ENCODE results near the gene RTN4R.

The RTN4R gene

GRCh38 chr22:20233351-20234313 is 34.5 kb downstream of the RTN4R start:
- no peak for DNase-seq (ENCODE audit: low read depth, low spot score)
- no peak overlapping the region for H3K27ac ChIP-seq

- DNase-seq (ENCODE audit: low read depth, low spot score), result no peak
- no peak overlapping the region for H3K27ac ChIP-seq
Observed at GRCh38 chr22:20232781-20233180, 35.3 kb downstream of the RTN4R start.

- DNase-seq (ENCODE audit: low read depth, low spot score), result no peak
Observed at GRCh38 chr22:20232237-20232598, 35.9 kb downstream of the RTN4R start.

GRCh38 chr22:20231514-20232236 is 36.4 kb downstream of the RTN4R start:
- no peak for DNase-seq (ENCODE audit: low read depth, low spot score)
- no peak overlapping the region for H3K27ac ChIP-seq

More at GRCh38 chr22:20232237-20232598, 35.9 kb downstream of the RTN4R start:
- H3K27ac ChIP-seq, result no peak overlapping the region

DNA sequence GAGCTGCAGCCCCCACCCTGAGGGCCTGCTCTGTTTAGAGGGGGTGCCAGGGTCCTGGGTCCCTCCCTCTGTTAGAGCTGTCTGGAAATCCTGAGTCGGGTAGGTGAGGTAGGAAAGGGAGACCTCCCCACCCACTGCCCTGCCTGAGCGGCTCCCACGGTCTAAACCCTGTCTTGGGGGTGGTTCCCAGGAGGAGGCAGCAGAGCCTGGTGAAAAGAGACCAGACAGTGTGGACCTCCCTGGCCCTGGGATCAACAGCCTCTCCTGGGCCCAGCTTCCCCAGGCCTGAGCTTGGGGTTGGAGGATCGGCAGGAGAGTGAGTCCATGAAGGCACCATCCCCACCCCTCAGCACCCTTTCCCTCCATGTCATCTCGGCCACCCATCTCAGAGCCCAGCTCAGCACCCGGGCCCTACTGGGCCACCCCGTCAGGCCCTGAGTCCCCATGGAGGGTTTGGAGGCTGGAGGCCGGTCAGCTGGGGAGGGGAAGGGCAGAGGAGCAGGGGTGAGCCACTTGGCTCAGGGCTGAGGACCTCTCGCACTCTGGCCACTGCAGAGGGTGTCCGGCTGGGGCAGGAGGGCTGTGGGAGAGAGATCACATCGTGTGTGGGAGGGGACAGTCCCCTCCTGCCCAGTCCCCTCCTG is 37.2 kb downstream of the RTN4R start:
- no peak overlapping the region for H3K27ac ChIP-seq
- DNase-seq (ENCODE audit: low read depth, low spot score), result no peak

DNA sequence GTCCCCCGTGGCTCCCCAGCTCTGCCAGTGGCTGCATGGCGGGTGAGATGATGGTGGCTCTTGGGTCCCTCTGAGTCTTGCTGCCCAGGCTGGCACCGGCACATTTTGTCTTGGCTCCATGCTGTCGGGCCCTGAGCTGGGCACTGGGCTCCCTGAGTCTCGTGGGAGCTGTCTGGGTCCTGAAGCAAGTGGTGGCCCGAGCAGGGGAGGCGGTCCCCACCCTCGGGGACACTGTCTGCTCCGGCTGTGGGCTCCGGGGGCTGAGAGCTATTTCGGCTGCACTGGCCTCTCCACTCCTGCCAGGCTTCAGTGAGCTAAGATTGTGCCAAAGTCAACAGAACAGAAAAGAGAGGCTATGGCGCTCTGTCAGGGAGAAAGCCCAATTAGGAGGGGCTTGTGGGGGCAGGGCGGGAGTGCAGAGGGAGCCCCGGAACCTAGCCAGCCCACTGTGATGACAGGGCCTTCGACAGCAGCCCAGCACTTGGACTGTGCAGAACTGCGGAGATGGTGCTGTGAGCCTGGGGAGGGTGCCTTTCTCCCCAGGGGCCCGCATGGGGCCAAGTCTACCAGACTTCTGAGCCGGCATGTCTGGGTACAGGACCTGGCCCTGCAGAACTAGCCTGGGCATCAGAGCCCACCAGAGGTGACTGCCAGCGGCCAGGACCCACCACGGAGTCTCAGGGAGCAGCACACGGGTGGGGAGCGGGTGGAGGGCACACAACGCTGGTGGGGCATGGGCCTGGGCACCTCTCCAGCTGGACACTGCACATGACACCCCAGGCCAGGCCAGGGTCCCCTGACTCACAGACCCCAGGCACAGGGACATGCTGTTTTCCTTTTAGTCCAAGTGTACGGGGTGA is 38.0 kb downstream of the RTN4R start:
- DNase-seq (ENCODE audit: low read depth, low spot score), result no peak
- no peak overlapping the region for H3K27ac ChIP-seq

GRCh38 chr22:20228939-20229272 is 39.2 kb downstream of the RTN4R start:
- no peak for DNase-seq (ENCODE audit: low read depth, low spot score)
- no peak overlapping the region for H3K27ac ChIP-seq

GRCh38 chr22:20228055-20228938 is 39.8 kb downstream of the RTN4R start:
- no peak for DNase-seq (ENCODE audit: low read depth, low spot score)
- H3K27ac ChIP-seq, result no peak overlapping the region

GRCh38 chr22:20227363-20227762 is 40.8 kb downstream of the RTN4R start:
- no peak for DNase-seq (ENCODE audit: low read depth, low spot score)
- H3K27ac ChIP-seq, result no peak overlapping the region

DNA sequence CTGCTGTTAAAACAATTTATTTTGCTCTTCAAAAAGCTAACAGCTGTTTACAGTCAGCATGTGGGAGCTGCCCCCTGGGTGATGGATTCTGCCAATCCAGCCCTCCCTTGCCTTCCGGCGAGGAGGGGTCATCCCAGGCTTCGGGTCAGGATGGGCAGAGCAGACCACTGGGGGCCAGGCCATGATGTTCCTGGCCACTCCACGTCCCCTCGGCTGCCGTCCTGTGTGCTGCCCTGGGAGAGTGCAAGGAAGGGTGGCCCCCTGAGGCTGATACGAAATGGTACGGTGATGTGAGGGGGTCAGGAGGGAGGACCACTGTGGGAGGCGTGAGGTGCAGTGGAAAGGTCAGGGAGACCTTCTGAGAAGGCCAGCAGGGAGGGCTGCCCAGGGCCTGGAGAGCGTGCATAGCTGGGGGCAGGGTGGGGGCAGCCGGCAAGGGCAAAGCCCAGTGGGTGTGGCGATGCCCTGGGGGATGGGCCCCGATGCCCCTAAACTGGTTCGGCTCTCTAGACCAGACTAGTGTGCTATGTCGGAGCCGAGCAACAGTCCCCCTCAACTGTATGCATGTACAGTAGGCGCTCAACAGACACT is 41.3 kb downstream of the RTN4R start:
- no peak for DNase-seq (ENCODE audit: low read depth, low spot score)
- no peak overlapping the region for H3K27ac ChIP-seq

DNA sequence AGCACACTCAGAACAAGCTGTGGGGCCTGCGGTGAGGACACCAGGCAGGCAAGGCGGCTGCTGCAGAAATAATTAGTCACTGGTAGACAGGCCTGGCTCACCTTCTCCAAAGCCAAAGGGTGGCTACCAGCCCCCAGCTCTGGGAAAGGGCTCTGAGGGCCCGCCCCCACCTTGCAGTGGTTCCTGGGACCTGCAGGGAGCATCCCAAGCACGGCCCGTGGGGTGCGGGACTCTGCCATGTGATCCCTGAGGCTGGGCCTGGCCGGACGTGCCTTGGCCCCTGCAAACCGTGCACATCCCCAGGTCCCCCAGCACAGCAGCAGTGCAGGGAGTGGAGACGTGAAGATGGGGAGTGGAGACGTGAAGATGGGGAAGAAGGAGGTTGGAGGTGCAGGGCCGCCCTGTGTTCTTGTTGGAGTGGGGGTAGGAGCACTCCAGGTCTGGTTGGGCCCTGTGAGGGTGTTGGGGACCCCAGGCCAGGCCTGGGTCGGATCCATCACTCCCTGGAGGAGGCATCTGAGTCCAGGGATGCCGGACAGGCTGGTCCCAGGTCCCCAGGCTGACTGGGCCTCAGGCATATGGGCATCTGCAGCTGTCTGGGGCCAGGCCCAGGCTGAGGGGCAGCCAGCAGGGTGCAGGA is 41.9 kb downstream of the RTN4R start:
- H3K27ac ChIP-seq, result no peak overlapping the region
- no peak for DNase-seq (ENCODE audit: low read depth, low spot score)

GRCh38 chr22:20225693-20225966 is 42.5 kb downstream of the RTN4R start:
- no peak overlapping the region for H3K27ac ChIP-seq
- DNase-seq (ENCODE audit: low read depth, low spot score), result no peak

DNA sequence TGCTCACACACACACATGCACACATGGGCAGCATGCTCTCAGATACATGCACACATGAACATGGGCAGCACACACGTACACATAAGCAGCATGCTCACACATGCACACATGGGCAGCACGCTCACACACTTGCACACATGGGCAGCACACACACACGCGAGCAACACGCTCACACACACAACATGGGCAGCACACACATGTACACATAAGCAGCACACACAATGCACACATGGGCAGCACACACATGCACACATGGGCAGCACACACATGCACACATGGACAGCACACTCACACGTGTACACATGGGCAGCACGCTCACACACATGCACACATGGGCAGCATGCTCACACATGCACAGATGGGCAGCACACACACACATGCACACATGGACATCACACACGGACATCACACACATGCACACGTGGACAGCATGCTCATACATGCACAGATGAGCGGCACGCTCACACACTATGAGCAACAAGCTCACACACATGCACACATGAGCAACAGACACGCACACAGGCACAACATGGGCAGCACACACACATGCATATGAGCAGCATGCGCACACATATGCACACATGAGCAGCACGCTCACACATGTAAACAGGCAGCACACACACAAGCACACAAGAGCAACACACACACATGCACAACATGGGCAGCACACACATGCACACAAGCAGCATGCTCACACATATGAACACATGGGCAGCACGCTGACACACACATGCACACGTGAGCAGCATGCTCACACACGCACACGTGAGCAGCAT is 43.0 kb downstream of the RTN4R start:
- no peak overlapping the region for H3K27ac ChIP-seq
- no peak for DNase-seq (ENCODE audit: low read depth, low spot score)

GRCh38 chr22:20224256-20224626 is 43.9 kb downstream of the RTN4R start:
- no peak overlapping the region for H3K27ac ChIP-seq
- no peak for DNase-seq (ENCODE audit: low read depth, low spot score)

DNA sequence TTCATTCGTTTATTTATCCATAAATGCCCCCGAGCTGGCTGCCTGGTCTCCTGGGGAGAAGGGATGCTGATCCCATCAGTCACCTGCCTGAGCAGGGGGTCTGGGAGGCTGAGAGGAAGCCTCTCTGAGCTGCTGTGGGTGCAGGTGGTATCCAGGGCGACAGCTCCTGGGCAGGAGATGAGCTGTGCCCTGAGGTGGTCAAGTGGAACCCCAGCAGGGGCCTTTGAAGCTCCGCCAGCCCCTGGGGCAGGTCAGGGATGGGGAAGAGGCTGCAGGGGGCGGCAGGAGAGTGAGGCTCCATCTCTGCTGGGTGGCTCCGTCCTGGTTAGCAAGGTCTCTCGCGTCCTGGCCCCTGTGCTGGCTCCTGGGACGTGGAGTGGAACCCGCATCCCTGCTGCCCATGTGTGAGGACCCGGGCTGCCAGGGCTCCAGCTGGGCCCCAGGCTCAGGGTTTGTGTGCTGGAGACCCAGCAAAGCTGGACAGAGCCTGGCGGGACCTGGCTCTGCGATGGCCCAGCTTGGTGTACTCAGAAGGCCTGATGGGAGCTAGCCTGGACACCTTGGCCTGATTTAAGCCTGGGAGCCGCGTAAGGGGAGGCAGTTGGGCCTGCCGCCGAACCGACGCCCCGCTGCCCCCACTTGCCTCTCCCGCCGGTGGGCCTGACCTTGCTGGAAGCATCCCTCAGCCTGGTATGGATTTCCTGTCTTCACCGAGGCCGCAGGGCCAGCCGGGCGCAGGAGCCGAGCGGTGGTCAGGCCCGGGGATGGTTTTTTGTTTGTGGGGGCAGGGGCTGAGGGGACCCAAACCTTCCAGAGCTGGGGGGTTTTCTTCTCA is 44.5 kb downstream of the RTN4R start:
- H3K27ac ChIP-seq, result no peak overlapping the region
- DNase-seq (ENCODE audit: low read depth, low spot score), result no peak

DNA sequence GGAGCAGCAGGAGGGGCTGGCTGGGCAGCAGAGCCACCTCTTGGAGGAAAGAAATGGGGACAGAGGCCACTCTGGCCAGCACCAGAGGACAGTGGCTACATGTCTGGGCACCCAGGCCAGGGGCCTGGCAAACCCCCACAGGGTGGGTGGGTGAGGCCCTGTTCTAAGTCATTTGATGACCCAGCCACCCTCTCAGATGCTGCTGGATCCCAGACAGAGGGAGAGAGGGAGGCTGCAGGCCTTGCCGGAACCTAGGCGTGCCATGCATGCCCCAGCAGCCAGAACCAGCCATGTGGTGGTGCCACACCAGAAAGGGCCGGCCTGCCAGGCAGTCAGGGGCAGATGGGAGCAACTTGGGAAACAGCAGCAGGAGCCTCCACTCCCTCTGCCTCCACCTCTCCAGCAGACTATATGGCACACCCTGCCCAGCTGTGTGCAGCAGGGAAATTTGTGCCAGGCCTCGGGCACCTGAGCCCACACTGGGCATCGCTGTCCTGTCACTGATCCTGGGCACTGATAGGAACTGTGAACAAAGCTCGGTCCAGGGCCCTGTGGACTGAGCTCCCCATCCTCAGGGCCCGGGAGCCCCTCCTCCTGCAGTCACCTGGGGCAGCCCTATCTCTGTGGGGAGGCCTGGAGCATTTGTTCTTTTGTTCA is 45.2 kb downstream of the RTN4R start:
- H3K27ac ChIP-seq, result no peak overlapping the region

More for the DNA sequence above, 45.2 kb downstream of the RTN4R start:
- DNase-seq (ENCODE audit: low read depth, low spot score), result no peak

Data from epithelial cell of prostate (primary cell).